A673 (cell line): ENCODE measurements around the gene ROS1. TPM values are rescaled to one million over a fixed set of nuclear protein-coding genes. Genes with fewer than 3 reads are reported as not detected.
"Not testable (repeated sequence)": the region's sequence is repeated elsewhere in the genome, so short reads cannot be mapped to it uniquely, and the experiment has no call there.

Source experiments
- BruUV-seq: library from RNA; stranded (reverse); fragments of 400-500 nt; replicated peaks from 2 replicates; lab custom pipeline; 2021; lab: Mats Ljungman, UMichigan
- CTCF ChIA-PET: fragments of 300-600 bp; sonication (Branson Sonifier 250); formaldehyde crosslinking; loops from one replicate; lab custom pipeline; 2022; ENCODE audit warnings: antibody characterized with exemption; lab: Charles Lee
- POLR2A ChIA-PET: fragments of 300-600 bp; sonication (Branson Sonifier 250); formaldehyde crosslinking; loops from one replicate; lab custom pipeline; 2022; ENCODE audit warnings: antibody characterized with exemption; ENCODE audit not compliant: low non-redundant PET; lab: Charles Lee
- DNase-seq: peaks from one replicate; pipeline ENCODE4 v3.0.0-alpha.2; 2015; ENCODE audit warnings: low spot score
- H3K27ac ChIP-seq: fragments of 200-600 bp; sonication (generic); 2 replicates; pipeline ENCODE4 v1.5.1; 2016; ENCODE audit warnings: mixed run types, low read depth, mild to moderate bottlenecking, mixed read lengths, antibody characterized with exemption, low read length; ENCODE audit not compliant: poor library complexity, severe bottlenecking
- H3K27me3 ChIP-seq: fragments of 200-600 bp; sonication (generic); replicated peaks from 2 replicates; pipeline ENCODE4 v1.6.1; 2017; ENCODE audit warnings: mixed run types, low read depth, mild to moderate bottlenecking, mixed read lengths, antibody characterized with exemption, low read length; ENCODE audit not compliant: insufficient read depth, poor library complexity
- H3K36me3 ChIP-seq: fragments of 200-600 bp; sonication (generic); 2 replicates; pipeline ENCODE4 v1.6.1; 2016; ENCODE audit warnings: mixed run types, mild to moderate bottlenecking, mixed read lengths, antibody characterized with exemption, low read length; ENCODE audit not compliant: insufficient read depth, poor library complexity, severe bottlenecking
- H3K4me1 ChIP-seq: fragments of 200-600 bp; sonication (generic); 2 replicates; pipeline ENCODE4 v1.6.1; 2017; ENCODE audit warnings: mixed run types, mild to moderate bottlenecking, mixed read lengths, antibody characterized with exemption, low read length; ENCODE audit not compliant: insufficient read depth, poor library complexity, severe bottlenecking
- H3K4me3 ChIP-seq: fragments of 200-600 bp; sonication (generic); 2 replicates; pipeline ENCODE4 v1.5.1; 2016; ENCODE audit warnings: low read depth, mixed run types, mild to moderate bottlenecking, mixed read lengths, low read length; ENCODE audit not compliant: poor library complexity, severe bottlenecking
- H3K9me3 ChIP-seq: fragments of 200-600 bp; sonication (generic); 2 replicates; pipeline ENCODE4 v1.6.1; 2016; ENCODE audit warnings: mixed run types, low read depth, mild to moderate bottlenecking, mixed read lengths, antibody characterized with exemption, low read length; ENCODE audit not compliant: poor library complexity, severe bottlenecking
- EZH2 ChIP-seq: fragments of 200-600 bp; sonication (generic); IDR thresholded peaks from 2 replicates; pipeline ENCODE4 v1.6.1; 2017; ENCODE audit warnings: borderline replicate concordance, low read depth, mild to moderate bottlenecking, mixed read lengths, antibody characterized with exemption, low read length; ENCODE audit not compliant: poor library complexity, severe bottlenecking
- intact Hi-C: fragments of 100-400 bp; cut with micrococcal nuclease; formaldehyde crosslinking; loops from one replicate; pipeline ENCODE4 v1.10.0; 2022; ENCODE audit not compliant: unreplicated experiment
- total RNA-seq: library from RNA; stranded (reverse); gene quantifications from 2 replicates; pipeline ENCODE4 v1.2.3, GENCODE V29; 2021
- TF ChIP-seq, protein P1 (sequence below): fragments of 300-800, 200-600 bp; sonication (generic); conservative IDR thresholded peaks from 2 replicates; pipeline ENCODE4 v1.5.1; 2017; ENCODE audit warnings: low read depth, mild to moderate bottlenecking, antibody characterized with exemption, low read length, moderate library complexity, mixed read lengths

ROS1 gene
- total RNA-seq, 1 experiment from 2014 or later, result not detected

DNA sequence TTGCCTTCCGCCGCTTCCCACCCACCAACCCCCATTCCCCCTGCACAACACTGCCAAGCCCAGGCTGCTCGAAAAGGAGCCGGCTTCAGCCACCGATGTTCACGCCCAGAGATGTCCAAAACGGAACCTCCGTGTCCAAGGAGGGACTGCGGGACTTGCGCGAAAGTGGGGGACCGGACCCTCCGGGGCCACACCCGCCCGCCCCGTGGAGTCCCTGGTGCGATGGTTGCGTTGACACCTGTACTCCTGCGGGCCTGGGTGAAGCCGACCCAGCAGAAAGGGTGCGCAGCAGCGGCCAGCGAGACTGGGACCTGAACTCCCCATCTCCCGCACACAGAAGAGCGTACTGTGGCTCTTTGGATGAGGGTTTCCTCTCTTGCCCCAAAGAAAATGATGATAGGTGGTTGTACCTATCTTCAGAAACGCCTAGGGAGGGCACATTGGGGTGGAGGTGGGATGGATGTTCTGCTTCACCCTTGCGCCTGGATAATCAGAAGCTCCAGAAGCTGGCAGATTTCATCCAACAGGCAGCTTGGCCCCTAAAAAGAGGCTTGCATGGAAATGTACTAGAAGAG lies 162.3 kb downstream of the ROS1 start:
- H3K9me3 ChIP-seq, result no peaks in the 10 kb centered on the region
- no TSS peak for BruUV-seq
- H3K27ac ChIP-seq, result no peak overlapping the region
- ChIA-PET CTCF (no interaction called here), POLR2A (no interaction called here)
- H3K27me3 ChIP-seq, result peaks cover 98% of the 10 kb centered on the region
- no peak overlapping the region for H3K4me3 ChIP-seq
- intact Hi-C loops, result no loop called here
- H3K36me3 ChIP-seq, result no peaks in the 10 kb centered on the region
- peaks cover 5% of the 10 kb centered on the region for H3K4me1 ChIP-seq
- no peak for DNase-seq
- TF ChIP-seq, protein P1, sequence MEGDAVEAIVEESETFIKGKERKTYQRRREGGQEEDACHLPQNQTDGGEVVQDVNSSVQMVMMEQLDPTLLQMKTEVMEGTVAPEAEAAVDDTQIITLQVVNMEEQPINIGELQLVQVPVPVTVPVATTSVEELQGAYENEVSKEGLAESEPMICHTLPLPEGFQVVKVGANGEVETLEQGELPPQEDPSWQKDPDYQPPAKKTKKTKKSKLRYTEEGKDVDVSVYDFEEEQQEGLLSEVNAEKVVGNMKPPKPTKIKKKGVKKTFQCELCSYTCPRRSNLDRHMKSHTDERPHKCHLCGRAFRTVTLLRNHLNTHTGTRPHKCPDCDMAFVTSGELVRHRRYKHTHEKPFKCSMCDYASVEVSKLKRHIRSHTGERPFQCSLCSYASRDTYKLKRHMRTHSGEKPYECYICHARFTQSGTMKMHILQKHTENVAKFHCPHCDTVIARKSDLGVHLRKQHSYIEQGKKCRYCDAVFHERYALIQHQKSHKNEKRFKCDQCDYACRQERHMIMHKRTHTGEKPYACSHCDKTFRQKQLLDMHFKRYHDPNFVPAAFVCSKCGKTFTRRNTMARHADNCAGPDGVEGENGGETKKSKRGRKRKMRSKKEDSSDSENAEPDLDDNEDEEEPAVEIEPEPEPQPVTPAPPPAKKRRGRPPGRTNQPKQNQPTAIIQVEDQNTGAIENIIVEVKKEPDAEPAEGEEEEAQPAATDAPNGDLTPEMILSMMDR, result no peak
- TF ChIP-seq EZH2, result no peak

DNA sequence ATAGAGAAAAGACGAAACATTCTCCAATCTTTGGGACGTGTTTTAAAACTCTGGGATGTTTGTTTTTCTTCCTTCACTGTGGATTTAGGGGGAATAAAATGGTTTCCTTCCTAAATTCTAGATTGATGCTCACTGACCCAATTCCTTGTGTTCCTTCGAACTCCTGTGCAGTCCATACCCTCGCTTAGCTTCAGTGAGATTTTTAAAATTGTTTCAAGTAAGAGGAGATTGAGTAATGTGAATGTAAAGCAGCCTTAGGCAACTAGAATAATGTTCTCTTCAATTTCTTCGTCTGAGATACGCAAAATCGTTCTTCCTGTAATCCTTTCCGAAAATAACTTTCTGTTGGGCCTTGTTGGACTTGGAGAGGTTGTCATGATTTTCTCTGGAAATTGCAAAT lies 162.9 kb downstream of the ROS1 start:
- intact Hi-C loops, result no loop called here
- CTCF ChIA-PET, result no interaction called here

DNA sequence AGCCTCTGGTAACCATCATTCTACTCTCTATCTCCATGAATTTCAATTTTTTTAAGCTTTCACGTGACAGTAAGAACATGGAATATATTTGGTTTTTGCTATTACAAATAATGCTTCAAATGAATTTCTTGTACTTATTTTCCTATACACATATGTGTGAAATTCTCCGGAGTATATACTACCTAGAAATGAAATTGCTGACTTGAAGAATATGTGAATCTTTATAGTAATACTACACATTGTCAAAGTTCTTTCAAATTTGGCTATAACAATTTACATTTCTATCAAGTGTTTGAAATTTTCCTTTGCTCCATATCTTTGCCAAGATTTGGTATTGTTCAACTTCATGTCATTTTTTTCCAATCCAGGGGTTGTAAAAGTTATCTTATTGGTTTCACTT lies 172.0 kb downstream of the ROS1 start:
- H3K27me3 ChIP-seq, result peaks cover 5% of the 10 kb centered on the region
- H3K4me1 ChIP-seq, result no peaks in the 10 kb centered on the region
- no TSS peak for BruUV-seq
- DNase-seq, result no peak
- H3K36me3 ChIP-seq, result no peaks in the 10 kb centered on the region
- H3K27ac ChIP-seq, result no peak overlapping the region
- ChIA-PET CTCF (no interaction called here), POLR2A (no interaction called here)
- TF ChIP-seq, protein P1, result no peak
- no peak for TF ChIP-seq EZH2
- intact Hi-C loops, result no loop called here
- no peak overlapping the region for H3K4me3 ChIP-seq
- no peaks in the 10 kb centered on the region for H3K9me3 ChIP-seq

More for the DNA sequence above, 162.9 kb downstream of the ROS1 start:
- POLR2A ChIA-PET, result no interaction called here
- peaks cover 93% of the 10 kb centered on the region for H3K27me3 ChIP-seq
- H3K27ac ChIP-seq, result no peak overlapping the region
- H3K4me3 ChIP-seq, result no peak overlapping the region
- H3K4me1 ChIP-seq, result peaks cover 5% of the 10 kb centered on the region
- no peaks in the 10 kb centered on the region for H3K36me3 ChIP-seq
- H3K9me3 ChIP-seq, result no peaks in the 10 kb centered on the region
- no peak for TF ChIP-seq EZH2
- TF ChIP-seq, protein P1, result no peak
- BruUV-seq, result no TSS peak
- DNase-seq, result no peak

DNA sequence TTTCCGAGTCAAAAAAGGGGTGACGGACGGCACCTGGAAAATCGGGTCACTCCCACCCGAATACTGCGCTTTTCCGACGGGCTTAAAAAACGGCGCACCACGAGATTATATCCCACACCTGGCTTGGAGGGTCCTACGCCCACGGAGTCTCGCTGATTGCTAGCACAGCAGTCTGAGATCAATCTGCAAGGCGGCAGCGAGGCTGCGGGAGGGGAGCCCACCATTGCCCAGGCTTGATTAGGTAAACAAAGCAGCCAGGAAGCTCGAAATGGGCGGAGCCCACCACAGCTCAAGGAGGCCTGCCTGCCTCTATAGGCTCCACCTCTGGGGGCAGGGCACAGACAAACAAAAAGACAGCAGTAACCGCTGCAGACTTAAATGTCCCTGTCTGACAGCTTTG lies 180.8 kb downstream of the ROS1 start:
- H3K36me3 ChIP-seq, CTCF ChIA-PET, BruUV-seq, H3K4me1 ChIP-seq, H3K27ac ChIP-seq, H3K4me3 ChIP-seq, H3K9me3 ChIP-seq, DNase-seq, POLR2A ChIA-PET, H3K27me3 ChIP-seq, intact Hi-C loops: not testable (repeated sequence)

DNA sequence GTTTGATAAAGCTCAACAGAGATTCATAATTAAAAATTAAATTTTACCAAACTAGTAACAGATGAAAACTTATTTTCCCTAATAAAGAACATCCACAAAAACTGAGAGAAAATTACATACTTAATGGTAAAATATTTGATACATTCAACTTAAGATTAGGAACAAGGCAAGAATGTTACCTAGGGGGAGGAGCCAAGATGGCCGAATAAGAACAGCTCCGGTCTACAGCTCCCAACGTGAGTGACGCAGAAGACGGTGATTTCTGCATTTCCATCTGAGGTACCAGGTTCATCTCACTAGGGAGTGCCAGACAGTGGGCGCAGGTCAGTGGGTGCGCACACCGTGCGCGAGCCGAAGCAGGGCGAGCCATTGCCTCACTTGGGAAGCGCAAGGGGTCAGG lies 181.2 kb downstream of the ROS1 start:
- H3K4me3 ChIP-seq, H3K9me3 ChIP-seq, H3K27me3 ChIP-seq, H3K4me1 ChIP-seq, CTCF ChIA-PET, DNase-seq, POLR2A ChIA-PET, H3K27ac ChIP-seq, BruUV-seq, H3K36me3 ChIP-seq, intact Hi-C loops: not testable (repeated sequence)
